Measurements from ENCODE around the gene RNF126. TPM values are rescaled to one million over a fixed set of nuclear protein-coding genes. Genes with fewer than 3 reads are reported as not detected.

RNF126 gene
- total RNA-seq, 2 donors from 2014 or later = 47.8 to 61.9 TPM

- ATAC-seq (ENCODE audit: insufficient number of reproducible peaks, low FRiP score, low read depth) (no peak), DNase-seq (ENCODE audit: low spot score) (no peak)
- Histone ChIP-seq H3K9me3 (no peaks in the 10 kb centered on the region), H3K4me3 (peak overlapping the region; percentile 76), H3K4me1 (ENCODE audit: control insufficient read depth in 1 of 2, low read depth in 2 of 2) (peaks cover 14 to 23% of the 10 kb centered on the region in 2 donors), H3K27ac (peak overlapping the region; percentile 48 to 76), H3K36me3 (peaks cover 6% of the 10 kb centered on the region), H3K27me3 (replicated peaks; ENCODE audit: insufficient read depth) (no peaks in the 10 kb centered on the region)
- no peak for TF ChIP-seq CTCF (IDR thresholded peaks at IDR 0.05)
These were observed 18.3 kb upstream of the RNF126 start for GRCh38 chr19:681029-682019.

- DNase-seq (ENCODE audit: low spot score) = peak; percentile 96
These were observed 17.4 kb upstream of the RNF126 start for GRCh38 chr19:680287-681028.

DNA sequence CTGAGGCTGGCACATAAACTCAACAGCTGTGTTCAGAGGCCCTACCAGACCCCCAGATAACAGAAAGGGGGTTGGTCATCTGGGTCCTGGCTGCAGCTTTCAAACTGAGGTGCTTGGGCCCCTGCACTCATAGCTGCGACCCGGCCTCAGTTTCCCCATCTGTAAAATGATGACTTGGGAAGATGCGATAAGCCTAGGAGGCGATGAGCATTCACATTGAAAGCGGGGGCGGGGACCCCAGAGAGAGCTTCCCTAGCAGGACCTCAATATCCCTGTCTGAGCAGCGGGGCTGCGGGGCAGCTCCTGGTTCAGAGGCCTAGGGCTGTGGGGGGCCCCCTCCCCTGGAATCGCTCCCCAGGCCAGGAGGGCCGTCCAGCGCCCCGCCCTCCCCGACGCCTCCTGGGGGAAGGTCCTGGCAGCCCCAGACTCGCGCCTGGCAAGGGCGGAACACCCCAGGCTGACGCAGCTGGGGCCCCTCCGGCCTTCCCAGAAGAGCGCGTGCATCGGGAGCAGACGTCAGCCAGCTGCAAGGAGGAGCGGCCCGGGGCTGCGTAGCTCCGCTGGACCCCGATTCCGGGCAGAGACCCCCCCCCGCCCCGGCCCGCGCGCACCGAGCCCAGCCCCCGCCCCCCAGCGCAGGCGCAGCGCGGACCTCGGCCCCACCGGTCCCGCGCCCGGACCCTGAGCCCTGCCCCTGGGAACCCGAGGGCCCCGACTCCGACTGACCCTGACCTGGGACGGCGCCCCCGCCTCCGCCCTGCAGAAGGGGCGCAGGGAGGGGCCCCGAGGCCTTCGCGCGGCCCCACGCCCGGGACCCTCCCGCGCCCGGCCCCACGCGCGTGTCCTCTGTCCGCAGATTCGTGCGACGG is 16.6 kb upstream of the RNF126 start:
- H3K27me3 ChIP-seq (replicated peaks; ENCODE audit: insufficient read depth) = no peaks in the 10 kb centered on the region
- H3K9me3 ChIP-seq = no peaks in the 10 kb centered on the region
- TF ChIP-seq CTCF (IDR thresholded peaks at IDR 0.05) = no peak
- H3K4me1 ChIP-seq (ENCODE audit: control insufficient read depth in 1 of 2, low read depth in 2 of 2) = peaks cover 14 to 23% of the 10 kb centered on the region in 2 donors
- H3K4me3 ChIP-seq = peak overlapping the region; percentile 76
- ATAC-seq (ENCODE audit: insufficient number of reproducible peaks, low FRiP score, low read depth) (no peak), DNase-seq (ENCODE audit: low spot score) (no peak)
- H3K36me3 ChIP-seq = peaks cover 6% of the 10 kb centered on the region
- H3K27ac ChIP-seq = peak overlapping the region; percentile 96 to 99

More at GRCh38 chr19:680287-681028, 17.4 kb upstream of the RNF126 start:
- ATAC-seq (ENCODE audit: insufficient number of reproducible peaks, low FRiP score, low read depth) = peak; percentile 77
- Histone ChIP-seq H3K27me3 (replicated peaks; ENCODE audit: insufficient read depth) (no peaks in the 10 kb centered on the region), H3K4me1 (ENCODE audit: control insufficient read depth in 1 of 2, low read depth in 2 of 2) (peaks cover 14 to 23% of the 10 kb centered on the region in 2 donors), H3K9me3 (no peaks in the 10 kb centered on the region), H3K36me3 (peaks cover 6% of the 10 kb centered on the region), H3K4me3 (peak overlapping the region; percentile 76), H3K27ac (peak overlapping the region; percentile 96 to 99)
- TF ChIP-seq CTCF (IDR thresholded peaks at IDR 0.05) = peak; percentile 35

GRCh38 chr19:678791-679388 is 15.9 kb upstream of the RNF126 start:
- Histone ChIP-seq H3K27me3 (replicated peaks; ENCODE audit: insufficient read depth) (no peaks in the 10 kb centered on the region), H3K36me3 (peaks cover 6% of the 10 kb centered on the region), H3K9me3 (no peaks in the 10 kb centered on the region), H3K27ac (peak overlapping the region; percentile 96 to 99), H3K4me3 (peak overlapping the region; percentile 76), H3K4me1 (ENCODE audit: control insufficient read depth in 1 of 2, low read depth in 2 of 2) (peaks cover 14 to 23% of the 10 kb centered on the region in 2 donors)
- TF ChIP-seq CTCF (IDR thresholded peaks at IDR 0.05) = no peak
- ATAC-seq (ENCODE audit: insufficient number of reproducible peaks, low FRiP score, low read depth) (no peak), DNase-seq (ENCODE audit: low spot score) (no peak)
